GM19240 (cell line): ENCODE results near the gene TPX2.
"Not testable (repeated sequence)": the region's sequence is repeated elsewhere in the genome, so short reads cannot be mapped to it uniquely, and the experiment has no call there.

Experiments used
- DNase-seq: peaks from one replicate; pipeline ENCODE4 v3.0.0; 2011; ENCODE audit warnings: low spot score; ENCODE audit not compliant: insufficient read length

Gene TPX2

DNA sequence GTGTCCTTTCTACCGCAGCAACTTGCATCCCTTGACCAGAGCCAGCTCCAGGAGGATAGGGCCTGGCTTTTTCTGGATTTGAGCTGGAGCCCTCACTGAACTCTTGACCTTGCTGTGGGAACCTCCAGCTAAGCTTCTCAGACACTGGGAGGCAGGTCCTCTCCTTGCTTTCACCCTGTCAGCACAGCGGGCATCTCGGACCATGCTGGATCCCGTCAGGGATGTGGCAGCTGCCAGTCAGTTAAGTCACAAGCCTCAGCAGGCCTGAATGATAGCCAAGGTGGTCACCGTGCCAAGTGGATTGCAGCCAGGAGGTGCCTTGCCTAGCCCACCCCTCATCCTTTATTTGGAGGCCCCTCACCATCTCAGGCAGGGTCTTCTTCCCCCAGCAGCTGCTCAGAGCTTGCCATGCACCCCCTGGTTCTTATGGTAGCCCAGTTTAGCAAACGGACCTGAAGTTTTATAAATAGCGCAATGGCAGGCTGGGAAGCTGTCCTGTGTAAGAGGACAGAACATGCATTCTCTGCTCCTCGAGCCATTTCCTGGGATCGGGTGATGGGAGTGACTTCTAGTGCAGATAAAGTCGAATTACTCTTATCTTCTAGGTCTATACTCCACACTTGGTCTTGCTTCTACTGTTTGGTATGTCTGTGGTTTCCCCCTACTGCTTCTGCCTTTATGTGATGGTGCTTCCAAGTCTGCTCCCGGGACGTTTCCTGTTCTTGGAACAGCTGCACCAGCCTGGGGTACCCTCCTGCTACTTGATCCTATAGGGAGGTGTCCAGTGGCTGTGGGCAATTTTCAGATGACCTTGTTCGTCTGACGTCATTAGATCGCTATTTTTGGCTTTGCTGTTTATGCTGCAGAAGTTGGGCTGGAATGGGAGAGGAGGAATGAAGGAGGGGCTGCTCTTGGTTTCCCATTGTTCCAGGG is 73.0 kb downstream of the TPX2 start:
- DNase-seq = no peak

DNA sequence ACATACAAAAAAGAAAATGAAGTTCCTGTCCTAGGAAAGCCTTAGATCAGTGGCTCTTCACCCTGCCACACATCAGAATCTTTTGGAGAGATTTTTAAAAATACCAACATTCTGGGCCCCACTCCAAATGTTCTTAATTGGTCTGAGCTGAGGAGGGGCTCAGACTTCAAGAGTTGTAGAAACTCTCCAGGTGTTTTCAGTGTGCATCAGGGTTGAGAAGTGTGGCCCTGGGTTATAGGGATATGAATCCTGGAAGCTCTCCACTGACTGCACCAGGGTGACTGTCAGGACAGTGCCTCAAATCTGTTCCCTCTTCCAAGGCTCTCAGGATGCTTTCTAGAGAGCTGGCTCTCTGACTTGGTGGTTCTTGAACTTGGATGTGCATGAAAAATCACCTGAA is 74.5 kb downstream of the TPX2 start:
- DNase-seq = no peak

DNA sequence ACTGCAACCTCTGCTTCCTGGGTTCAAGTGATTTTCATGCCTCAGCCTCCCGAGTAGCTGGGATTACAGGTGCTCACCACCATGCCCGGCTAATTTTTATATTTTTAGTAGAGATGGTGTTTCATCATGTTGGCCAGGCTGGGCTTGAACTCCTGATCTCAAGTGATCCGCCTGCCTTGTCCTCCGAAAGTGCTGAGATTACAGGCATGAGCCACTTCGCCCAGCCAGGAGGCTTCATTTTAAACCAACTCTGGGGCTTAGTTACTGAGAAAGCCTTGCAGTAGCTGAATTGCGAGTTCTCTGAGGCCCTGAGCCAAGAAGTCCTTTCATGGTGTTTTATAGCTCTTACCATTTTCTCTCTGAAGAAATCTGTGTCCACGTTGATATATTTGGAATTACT is 75.1 kb downstream of the TPX2 start:
- DNase-seq = not testable (repeated sequence)

DNA sequence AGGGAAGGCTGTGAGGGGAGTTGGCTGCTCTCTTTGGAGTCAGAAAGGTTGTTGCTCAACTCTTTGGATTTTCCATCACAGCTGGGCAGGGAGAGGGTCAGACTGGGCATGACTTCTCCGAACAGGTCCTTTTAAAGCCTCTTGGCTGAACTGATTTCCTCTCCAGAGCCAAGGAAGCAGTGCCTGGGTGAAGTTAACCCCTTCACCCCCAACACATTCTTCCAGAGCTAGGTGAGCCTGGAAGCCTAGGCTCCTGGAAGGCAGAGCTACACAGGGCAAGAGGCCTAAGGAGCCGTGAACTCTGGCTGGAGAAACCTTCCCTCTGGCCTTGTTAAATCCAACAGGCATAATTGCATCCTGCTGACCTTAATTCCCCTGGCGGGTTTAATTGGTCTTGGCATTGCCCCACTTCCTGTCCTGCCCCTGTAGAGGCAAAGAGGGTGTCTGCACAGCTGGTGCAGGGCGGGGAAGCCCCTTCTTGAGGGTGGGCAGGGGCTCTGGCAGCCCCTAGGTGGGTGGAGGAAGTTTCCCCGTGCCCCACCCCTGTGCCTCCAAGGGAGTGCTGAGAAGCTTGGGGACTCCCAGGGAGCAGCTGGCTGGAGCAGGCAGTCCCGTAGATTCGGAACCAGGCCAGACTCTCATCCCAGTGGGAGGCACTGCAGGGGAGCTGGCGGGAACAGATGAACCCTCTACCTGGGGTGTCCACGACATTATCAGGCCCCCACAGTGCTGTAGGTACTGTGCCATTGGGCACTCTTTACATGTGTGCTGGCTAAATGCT is 76.5 kb downstream of the TPX2 start:
- DNase-seq = no peak

DNA sequence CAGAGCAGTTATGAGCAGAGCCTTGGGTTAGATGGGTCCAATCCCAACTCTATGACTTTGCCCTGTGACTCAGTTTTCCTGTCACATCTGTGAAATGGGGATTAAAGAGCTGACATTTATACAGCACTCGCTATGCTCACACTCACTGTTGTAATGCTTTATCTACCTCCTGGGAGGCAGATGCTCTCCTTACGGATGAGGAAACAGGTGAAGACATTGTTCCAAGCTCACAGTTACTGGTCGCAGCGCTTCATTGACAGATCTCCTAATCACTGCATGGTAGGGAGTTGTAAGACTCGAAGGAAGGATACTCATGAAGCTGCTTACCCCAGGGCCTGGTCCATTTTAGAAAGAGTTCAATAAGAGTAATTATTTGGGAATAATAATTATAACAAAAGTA is 77.1 kb downstream of the TPX2 start:
- DNase-seq = no peak

DNA sequence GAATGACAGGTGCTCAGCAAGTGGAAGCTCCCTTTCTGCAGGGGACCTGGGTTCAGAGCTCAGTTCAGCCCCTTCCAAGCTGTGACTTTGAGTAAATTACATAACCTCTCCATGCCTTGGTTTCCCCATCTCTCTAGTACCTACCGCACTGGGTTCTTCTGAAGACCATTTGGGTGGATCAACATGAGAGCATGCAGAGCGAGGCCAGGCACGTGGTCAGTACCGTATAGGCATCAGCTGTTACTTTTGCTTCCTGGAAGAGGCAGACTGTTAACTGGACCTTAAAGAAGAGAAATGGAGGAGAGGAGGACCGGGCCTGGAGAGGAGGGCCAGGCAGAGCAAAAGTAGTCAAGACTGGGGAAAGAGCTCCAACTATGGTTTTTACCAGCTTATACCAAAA is 78.4 kb downstream of the TPX2 start:
- no peak for DNase-seq

DNA sequence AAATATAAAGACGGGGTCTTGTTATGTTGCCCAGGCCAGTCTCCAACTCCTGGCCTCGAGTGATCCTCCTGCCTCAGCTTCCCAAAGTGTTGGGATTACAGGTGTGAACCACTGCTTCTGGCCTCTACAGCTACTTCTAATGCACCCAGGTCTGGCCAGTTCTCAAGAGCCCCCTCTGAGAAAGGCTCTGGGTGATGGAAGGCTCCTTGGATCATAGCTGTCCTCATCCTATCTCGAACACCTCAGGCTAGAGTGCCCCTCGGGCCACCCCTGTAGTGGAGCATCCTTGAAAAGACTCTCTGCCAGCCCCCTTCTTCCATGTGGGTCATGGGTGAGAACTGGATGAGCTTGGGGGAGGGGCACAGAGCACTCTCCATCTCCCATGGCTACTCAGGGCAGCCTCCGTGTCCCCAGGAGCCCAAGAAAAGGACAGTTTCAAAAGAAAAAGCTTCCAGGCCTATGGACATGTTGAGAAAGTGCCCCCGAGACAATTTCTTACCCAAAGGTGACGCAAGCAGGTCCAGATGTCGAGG is 79.4 kb downstream of the TPX2 start:
- DNase-seq = no peak

DNA sequence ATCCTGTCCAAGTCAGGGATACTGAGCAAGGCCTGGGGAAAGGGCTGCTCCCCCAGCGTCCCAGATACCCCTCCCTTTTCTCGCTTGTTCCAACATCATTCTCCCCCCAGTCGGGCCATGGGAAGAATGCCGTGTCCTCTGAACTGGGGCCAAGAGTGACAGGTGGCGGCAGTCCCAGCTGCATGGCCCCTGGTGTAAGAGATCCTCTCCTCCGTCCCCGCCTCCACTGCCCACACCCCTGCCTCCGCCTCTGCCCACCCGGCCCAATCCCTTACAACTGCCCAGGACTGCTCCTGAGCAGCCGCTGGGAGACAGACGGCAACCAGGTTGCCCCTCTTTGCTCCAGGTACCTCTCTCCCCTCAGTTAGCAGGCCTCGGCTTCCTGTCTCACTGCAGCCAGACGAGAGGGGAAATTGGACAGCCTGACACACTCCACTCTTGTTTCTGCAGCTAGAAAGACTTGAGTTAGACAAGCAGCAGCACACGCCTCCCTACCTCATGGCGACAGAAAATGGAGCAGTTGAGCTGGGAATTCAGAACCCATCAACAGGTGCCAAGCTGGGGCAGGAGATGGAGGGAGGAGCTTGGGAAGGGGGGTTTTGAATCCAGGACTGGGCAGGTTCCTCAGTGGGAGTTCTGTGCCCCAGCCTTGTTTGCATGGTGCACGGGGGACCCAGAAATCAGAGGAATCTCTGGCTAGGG is 80.1 kb downstream of the TPX2 start, which contains the start of gene MYLK2:
Gene MYLK2 (plus strand): TSS at position 274 of the 702 bp plus-strand sequence. CDS start 225 bp downstream, at position 499.
- DNase-seq = no peak

DNA sequence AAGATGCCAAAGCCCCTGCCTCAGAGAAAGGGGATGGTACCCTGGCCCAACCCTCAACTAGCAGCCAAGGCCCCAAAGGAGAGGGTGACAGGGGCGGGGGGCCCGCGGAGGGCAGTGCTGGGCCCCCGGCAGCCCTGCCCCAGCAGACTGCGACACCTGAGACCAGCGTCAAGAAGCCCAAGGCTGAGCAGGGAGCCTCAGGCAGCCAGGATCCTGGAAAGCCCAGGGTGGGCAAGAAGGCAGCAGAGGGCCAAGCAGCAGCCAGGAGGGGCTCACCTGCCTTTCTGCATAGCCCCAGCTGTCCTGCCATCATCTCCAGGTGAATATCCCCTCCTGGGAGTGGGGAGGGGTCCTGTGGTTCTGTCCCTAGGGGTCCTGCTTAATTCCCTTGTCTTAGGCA is 81.1 kb downstream of the TPX2 start:
- DNase-seq = no peak

DNA sequence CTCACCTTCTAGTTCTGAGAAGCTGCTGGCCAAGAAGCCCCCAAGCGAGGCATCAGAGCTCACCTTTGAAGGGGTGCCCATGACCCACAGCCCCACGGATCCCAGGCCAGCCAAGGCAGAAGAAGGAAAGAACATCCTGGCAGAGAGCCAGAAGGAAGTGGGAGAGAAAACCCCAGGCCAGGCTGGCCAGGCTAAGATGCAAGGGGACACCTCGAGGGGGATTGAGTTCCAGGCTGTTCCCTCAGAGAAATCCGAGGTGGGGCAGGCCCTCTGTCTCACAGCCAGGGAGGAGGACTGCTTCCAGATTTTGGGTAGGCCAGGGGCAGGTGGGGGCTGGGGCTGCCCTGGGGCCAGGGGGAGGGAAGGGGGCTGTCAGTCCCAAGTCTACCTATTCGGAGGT is 82.3 kb downstream of the TPX2 start:
- no peak for DNase-seq

DNA sequence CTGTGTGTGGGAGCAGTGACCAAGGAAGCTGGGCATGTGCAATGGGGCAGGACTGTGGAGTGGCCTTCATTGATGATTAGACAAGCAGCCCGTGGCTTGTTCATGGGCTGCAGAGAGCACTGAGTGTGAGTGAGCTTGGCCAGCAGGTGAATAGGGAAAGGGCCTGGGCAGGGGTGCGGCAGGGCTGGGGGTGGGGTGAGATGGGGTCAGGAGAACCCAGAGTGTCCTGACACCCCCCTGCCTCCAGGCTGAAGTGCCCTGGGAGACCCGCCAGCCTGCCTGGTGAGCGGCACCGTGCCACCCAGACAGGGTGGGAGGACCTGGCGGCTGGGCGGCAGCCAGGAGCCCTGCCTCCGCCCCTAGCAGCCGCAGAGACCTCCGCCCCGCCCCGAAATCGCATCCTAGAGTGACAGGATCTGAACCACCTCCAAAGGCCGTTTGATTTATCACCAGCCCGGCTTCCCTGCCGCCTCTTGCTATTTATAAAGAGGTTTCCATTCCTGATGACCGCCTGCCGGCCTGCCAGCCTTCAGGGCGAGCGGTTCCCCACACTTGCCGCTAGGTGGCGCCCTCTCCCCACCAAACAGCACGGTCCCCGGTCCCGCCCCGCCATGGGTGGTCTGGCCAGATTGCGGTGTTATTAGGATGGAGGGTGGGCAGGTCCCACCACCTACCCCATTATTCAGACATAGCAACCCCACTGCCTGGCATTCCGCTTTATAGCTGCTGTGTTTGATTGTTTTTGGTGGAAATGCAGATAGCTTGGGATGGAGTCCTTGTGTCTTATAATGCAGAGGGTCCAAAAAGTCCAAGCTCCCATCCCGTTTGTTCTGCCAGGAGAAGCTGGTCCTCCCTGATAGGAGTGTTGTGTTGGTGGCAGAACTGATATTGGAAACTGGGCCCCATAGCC is 83.6 kb downstream of the TPX2 start:
- DNase-seq = peak; percentile 86

DNA sequence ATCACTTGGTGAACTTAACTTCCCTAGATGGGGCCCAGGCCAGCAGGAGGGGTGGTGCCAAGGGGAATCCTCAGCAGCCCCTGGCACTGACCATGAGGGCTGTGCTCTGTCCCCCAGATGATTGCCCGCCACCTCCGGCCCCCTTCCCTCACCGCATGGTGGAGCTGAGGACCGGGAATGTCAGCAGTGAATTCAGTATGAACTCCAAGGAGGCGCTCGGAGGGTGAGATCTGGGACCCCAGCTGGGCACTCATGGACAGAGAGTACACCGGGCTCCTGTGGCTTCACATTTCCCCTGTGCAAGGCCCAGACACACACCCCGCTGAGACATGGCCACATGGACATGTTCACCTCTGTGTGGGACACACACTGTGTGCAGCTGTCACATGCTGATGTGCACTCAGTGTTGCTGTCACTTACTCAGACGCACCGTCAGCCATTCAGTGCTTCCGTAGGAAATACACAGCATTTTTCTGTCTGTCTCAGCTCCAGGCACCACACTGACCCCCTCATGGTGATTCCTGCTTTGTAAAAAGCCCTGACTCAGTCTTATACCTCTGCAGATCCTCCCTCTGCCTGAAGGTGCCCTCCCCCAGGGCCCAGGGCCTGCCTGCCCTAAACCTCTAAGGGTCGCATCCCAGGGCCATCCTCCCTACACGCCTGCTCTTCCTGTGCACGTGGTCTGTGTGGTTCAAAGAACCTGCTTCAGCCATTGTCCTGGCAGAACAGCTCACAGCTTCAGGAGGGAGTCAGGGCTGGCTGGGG is 84.5 kb downstream of the TPX2 start:
- DNase-seq = no peak

DNA sequence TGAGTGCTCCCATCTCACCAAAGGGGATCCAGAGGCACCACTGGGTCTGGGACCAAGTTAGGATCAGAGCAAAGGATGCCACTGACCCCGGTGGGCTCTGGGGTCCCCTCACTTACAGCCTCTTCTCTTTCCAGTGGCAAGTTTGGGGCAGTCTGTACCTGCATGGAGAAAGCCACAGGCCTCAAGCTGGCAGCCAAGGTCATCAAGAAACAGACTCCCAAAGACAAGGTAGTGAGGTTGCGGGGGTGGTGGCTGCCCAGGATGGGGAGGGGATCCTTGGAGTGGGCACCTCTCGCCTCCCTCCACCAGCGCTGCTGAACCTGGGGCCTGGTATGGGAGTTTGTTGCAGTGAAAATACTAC is 85.0 kb downstream of the TPX2 start:
- no peak for DNase-seq

DNA sequence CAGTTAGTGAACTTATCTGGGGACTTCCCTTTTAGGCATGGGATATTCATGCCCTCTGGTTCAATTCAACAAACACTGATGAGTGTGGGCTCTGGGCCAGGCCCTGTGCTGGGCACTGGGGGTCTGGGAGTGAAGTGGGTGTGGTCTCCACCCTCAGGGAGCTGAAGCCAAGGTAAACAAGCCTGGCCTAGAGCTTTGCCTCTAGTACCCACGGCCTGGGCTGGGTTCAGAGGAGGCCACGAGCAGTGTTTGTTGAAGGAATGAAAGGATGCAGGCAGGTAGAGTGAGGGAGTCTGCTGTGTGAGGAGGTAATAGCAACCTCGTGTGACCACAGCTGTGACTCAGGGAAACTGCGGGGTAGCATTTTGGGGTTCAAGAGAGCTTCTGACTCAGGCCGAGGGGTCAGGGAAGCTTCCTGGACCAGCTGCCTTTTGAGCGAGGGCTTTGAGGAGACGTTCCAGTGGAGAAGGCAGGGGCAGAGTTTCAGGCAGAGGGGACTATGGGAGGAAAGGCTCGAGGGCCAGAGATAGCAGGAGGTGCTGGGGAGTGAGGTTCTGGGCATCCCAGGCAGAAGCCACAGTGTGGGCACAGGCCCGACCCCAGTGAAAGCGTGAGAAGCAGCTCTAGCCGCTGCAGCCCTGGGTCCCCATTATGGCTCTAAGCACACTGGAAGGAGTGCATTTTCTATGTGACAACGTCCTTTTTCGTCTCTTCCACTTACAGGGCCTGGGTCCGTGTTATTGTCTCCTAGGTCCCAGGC is 85.6 kb downstream of the TPX2 start:
- DNase-seq = no peak

DNA sequence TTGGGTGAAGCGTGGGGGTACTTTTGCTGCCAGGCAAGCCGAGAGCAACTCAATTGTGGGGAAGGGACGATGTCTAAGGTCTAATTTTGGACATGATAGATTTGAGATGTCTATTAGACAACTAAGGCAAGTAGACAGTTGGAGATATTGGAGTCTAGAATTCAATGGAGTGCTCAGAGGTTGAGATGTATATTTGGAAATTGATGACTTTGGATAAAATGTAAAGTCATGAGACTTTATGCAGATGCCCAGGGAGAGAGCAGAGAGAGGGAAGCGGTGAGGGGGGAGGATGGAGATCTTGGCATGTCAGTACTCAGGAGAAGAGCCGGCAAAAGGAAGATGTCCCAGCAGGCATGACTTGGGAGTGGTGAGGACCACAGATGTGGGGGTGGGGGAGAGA is 87.0 kb downstream of the TPX2 start:
- DNase-seq = no peak

DNA sequence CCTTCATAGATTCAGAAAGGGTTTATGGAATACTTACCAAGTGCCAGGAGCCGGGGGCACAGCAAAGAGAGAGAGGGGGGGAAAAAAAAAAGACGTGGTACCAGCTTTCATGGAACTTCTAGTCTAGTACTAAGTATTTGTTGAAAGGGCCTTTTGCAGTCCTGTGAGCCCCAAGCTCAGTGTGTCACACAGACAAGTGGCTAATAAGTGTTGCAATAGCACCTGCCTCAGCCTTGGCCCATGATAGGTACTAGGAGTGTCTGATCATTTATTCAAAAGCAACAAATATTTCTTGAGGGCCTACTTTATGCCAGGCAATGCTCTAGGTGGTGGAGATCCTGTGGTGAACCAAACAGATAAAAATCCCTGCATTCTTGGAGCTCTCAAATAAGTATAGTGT is 88.0 kb downstream of the TPX2 start:
- DNase-seq = no peak

DNA sequence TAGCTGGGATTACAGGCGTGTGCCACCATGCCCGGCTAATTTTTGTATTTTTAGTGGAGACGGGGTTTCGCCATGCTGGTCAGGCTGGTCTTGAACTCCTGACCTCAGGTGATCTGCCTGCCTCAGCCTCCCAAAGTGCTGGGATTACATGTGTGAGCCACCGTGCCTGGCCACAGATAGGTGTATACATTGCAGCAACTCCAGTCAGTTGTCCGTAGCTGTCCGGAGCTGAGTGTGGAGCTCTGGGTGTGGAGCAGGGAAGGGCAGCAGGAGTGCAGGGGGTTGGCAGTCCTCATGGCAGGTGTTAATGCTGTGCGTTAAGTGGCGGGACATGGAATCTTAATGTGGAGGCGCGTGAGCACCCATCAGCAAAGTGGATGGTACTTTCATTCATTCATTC is 88.9 kb downstream of the TPX2 start:
- DNase-seq = not testable (repeated sequence)

DNA sequence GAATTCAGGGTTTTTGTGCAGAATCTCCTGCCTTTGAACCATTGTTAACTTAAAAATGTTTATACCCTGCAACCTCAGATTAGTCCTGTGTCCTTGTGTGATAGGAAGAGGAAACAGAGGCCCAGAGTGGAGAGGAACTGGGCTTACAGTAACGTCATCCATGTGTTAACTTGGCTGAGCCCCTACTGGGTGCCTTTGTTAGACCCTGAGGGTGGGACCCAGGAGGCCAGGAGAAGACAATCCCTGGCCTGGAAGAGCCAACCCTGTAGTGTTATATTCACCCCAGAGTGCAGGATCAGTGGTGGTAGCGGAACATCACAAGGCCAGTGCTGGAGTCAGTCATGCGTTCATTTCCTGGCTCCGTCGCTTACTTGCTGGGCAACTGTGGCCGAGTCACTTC is 90.6 kb downstream of the TPX2 start:
- no peak for DNase-seq

DNA sequence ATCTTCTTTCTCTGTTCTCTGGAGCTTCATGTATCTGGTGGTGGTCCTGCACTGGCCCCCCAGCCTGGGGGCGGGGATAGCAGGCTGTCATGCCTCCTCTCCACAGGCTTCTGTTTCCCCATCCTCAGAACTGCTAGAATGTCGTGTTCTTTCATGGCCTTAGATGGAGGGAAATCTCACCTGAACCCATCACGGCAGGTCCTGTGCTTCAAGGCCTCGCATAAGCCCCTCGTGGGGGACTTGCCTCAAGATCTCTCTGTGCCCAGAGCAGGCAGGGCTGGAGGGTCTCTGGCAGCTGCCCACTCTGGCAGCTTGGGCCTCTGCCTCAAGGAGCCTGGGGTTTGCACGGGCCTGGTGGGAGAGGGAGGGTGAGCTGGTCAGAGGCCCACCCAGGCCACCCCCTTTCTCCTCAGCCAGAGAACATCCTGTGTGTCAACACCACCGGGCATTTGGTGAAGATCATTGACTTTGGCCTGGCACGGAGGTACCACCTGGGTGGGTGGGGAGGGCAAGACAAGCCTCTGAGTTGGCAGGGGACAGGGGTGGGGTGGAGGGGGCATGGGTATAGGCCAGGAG is 91.4 kb downstream of the TPX2 start:
- no peak for DNase-seq
